Heart right ventricle (tissue), 16 donors: ENCODE results near the gene UBE3C. TPM values are rescaled to one million over a fixed set of nuclear protein-coding genes. Genes with fewer than 3 reads are reported as not detected.

ENCODE experiments used
- ATAC-seq, 8 donors: fragments of 200-7000 bp; cut with Tn5 transposase; one replicate each; pipeline ENCODE4 v1.9.1; 2020; ENCODE audit warnings: mild to moderate bottlenecking in 8 of 8, moderate library complexity in 8 of 8, moderate number of reproducible peaks in 1 of 8
- DNase-seq, 2 donors: peaks; one replicate each; pipeline ENCODE4 v3.0.0-alpha.2; 2020
- H3K27ac ChIP-seq, 10 donors: fragments of 200-600 bp; sonication (generic) in 2 of 10; one replicate each; pipeline versions ENCODE4 v1.5.0 to v1.8.0; 2020 to 2022; ENCODE audit warnings: mild to moderate bottlenecking in 3 of 10
- H3K27me3 ChIP-seq, 7 donors: fragments of 200-600 bp; one replicate each; pipeline ENCODE4 v1.8.0; 2021 to 2022; ENCODE audit warnings: mild to moderate bottlenecking in 2 of 7
- H3K36me3 ChIP-seq, 9 donors: fragments of 200-600 bp; sonication (generic) in 1 of 9; one replicate each; pipeline versions ENCODE4 v1.5.0 to v1.8.0; 2020 to 2022; ENCODE audit warnings: mild to moderate bottlenecking in 2 of 9
- H3K4me1 ChIP-seq, 9 donors: fragments of 200-600 bp; sonication (generic) in 1 of 9; one replicate each; pipeline versions ENCODE4 v1.5.0 to v1.8.0; 2020 to 2022; ENCODE audit warnings: mild to moderate bottlenecking in 4 of 9
- H3K4me3 ChIP-seq, 10 donors: fragments of 200-600 bp; sonication (generic) in 2 of 10; one replicate each; pipeline versions ENCODE4 v1.5.0 to v1.8.0; 2020 to 2022; ENCODE audit warnings: mild to moderate bottlenecking in 7 of 10, moderate library complexity in 2 of 10
- H3K9me3 ChIP-seq, 11 donors: fragments of 200-600 bp in 10 of 11; sonication (generic) in 2 of 11; one replicate each; pipeline versions ENCODE4 v1.5.0 to v1.8.0; 2013 to 2022; ENCODE audit warnings: mild to moderate bottlenecking in 2 of 11, control low read depth in 1 of 11, moderate library complexity in 1 of 11
- WGBS, 2 donors: extraction: QIAGEN DNeasy Blood & Tissue Kit; methylation state at CpG; one replicate each; pipeline ENCODE4 v1.1.7; 2013; ENCODE audit warnings: inconsistent platforms in 1 of 2; 5-methylcytosine and 5-hydroxymethylcytosine counted together
- intact Hi-C, 10 donors: fragments of 100-400 bp; cut with DNase I; formaldehyde crosslinking; loops; one replicate each; pipeline versions ENCODE4 v1.11.1 to v1.14.2; 2022
- polyA plus RNA-seq, 2 donors: library from polyadenylated mRNA; stranded (reverse); fragments of 200-250 nt; gene quantifications; one replicate each; pipeline ENCODE4 v1.2.3, GENCODE V29; 2013
- total RNA-seq, 10 donors: library from RNA; stranded (reverse); fragmentation: NEBNext Ultra II Directional in 3 of 10; extraction: Animal tissue kit (Norgen Biotek cat#: 25700) in 3 of 10; gene quantifications; one replicate each; pipeline versions ENCODE4 v1.2.1 to v1.2.4, GENCODE V29; 2021 to 2023
- TF ChIP-seq, protein P1 (sequence below), 9 donors: fragments of 200-600 bp; sonication (generic) in 2 of 9; IDR thresholded peaks; one replicate each; pipeline versions ENCODE4 v1.5.0 to v1.8.0; 2021 to 2022; ENCODE audit warnings: antibody characterized with exemption in 9 of 9, mild to moderate bottlenecking in 5 of 9, moderate library complexity in 1 of 9
- donor health status: Arrhythmogenic right ventricular cardiomyopathy.
- donor health status: ischemic (EF 13 %, LVEDD 7.1; RV severe dilation, severe dysfunction).
- donor health status: healthy with polysubstance abuse.
- donor health status: DM: no; HTN: yes; CAD: no.
- donor health status: DM: no; HTN: no; CAD: no.
- donor health status: ischemic (EF 25% LVEDD 6.9; RV normal size, moderate dysfunction).
- donor health status: ischemic (EF 25% LVEDD 5.7; RV mildly dilated, moderate dysfunction).
- donor health status: healthy.
- donor health status: DM: yes; HTN: yes; CAD: no.
- donor health status: Ischemic cardiomyopathy.
- donor health status: ischemic (EF 35%, LVEDD 5.7; RV mildly dilated, moderate dysfunction).
- donor health status: nonischemic (EF 11% LVEDD 7.7; RV severe dilation, severe dysfunction).
- donor health status: DM: yes; HTN: yes; CAD: no.
- donor health status: PGD.
- donor health status: ischemic (EF 29% LVEDD 5.4; RV normal size, mild dysfunction).
- donor health status: nonischemic (EF 23%, LVEDD 6.1; RV moderate dilation, normal function).

The UBE3C gene
- total and polyA plus RNA-seq, 12 donors = 10.5 to 53.8 (median 48.8) TPM

DNA sequence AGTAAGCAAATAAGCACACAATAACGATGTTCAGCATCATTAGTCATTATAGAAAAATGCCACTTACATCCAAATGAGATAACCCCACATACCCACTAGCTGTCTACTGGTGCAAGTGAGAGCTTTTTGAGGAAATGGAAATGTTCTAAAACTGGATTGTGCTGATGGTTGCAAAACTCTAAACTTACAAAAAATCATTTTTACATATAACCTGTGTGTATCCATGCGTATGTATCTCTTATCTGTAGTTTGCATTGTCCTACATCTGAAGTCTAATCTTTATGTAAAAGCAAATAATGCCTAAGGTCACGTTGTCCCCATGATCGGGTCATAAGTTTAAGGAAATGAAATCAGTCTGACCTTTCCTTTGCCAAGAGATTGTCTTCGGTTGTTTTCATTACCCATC is 116.5 kb downstream of the UBE3C start:
- no peaks in the 10 kb centered on the region for H3K27me3 ChIP-seq
- H3K4me3 ChIP-seq = no peak overlapping the region
- peaks cover 0 to 93% (median 62%) of the 10 kb centered on the region in 9 donors for H3K36me3 ChIP-seq
- WGBS, 2 donors = 57 to 67% methylated on average over 5 of the region's 5 CpGs
- intact Hi-C loops = loop anchor here in 1 of 10 donors (10.0 kb wide), 1 partner anchor 300 kb away; no protein-coding TSS in a partner anchor
- no peaks in the 10 kb centered on the region for H3K4me1 ChIP-seq
- TF ChIP-seq, protein P1, sequence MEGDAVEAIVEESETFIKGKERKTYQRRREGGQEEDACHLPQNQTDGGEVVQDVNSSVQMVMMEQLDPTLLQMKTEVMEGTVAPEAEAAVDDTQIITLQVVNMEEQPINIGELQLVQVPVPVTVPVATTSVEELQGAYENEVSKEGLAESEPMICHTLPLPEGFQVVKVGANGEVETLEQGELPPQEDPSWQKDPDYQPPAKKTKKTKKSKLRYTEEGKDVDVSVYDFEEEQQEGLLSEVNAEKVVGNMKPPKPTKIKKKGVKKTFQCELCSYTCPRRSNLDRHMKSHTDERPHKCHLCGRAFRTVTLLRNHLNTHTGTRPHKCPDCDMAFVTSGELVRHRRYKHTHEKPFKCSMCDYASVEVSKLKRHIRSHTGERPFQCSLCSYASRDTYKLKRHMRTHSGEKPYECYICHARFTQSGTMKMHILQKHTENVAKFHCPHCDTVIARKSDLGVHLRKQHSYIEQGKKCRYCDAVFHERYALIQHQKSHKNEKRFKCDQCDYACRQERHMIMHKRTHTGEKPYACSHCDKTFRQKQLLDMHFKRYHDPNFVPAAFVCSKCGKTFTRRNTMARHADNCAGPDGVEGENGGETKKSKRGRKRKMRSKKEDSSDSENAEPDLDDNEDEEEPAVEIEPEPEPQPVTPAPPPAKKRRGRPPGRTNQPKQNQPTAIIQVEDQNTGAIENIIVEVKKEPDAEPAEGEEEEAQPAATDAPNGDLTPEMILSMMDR (IDR thresholded peaks at IDR 0.05) = no peak
- no peak for ATAC-seq
- no peaks in the 10 kb centered on the region for H3K9me3 ChIP-seq
- no peak overlapping the region for H3K27ac ChIP-seq
- no peak for DNase-seq

GRCh38 chr7:157263156-157263555 is 124.4 kb downstream of the UBE3C start:
- H3K27ac ChIP-seq = no peak overlapping the region
- H3K9me3 ChIP-seq = no peaks in the 10 kb centered on the region
- peaks cover 0 to 98% (median 33%) of the 10 kb centered on the region in 9 donors for H3K36me3 ChIP-seq
- TF ChIP-seq, protein P1 (IDR thresholded peaks at IDR 0.05) = no peak
- peaks cover 0 to 8% (median 0%) of the 10 kb centered on the region in 9 donors for H3K4me1 ChIP-seq
- no peak for DNase-seq
- 98% methylated on average over 23 of the region's 23 CpGs for WGBS, 2 donors
- H3K27me3 ChIP-seq = no peaks in the 10 kb centered on the region
- no peak for ATAC-seq
- H3K4me3 ChIP-seq = no peak overlapping the region
- intact Hi-C loops = no loop called here

DNA sequence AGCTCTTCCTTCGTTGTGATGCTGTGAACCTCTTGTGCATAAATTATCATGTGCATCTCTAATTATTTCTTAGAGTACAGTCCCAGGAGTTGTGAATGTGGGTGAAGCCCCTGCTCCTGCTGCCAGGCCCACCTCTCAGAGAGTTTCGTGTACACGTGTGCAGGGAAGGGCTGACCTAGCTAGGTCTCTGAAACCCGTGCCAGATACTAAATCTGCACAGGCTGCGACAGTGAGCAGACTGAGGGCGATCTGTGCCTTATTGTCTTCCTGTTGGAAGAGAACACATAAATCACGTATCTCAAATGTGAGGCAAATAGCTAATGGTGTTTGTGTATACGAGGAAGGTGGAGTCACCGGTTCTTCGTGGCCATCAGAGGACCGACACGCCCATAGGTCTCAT is 126.3 kb downstream of the UBE3C start:
- peaks cover 0 to 98% (median 15%) of the 10 kb centered on the region in 9 donors for H3K36me3 ChIP-seq

DNA sequence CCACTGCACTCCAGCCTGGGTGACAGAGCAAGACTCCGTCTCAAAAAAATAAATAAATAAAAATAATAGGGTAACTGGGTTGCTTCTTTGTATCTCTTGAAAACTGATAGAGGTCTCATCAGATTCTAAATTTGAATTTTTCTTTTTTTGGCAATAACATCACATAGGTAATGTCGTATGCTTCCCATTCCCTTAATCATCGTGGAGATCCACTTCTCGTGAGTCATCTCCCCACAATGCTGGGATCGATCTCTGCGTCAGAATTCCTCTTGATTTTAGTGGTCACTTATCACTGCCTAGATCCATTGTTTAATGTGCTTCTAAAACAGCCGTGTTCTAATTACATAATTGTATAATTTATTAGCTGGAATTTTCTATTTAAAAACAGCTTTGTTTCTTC is 127.5 kb downstream of the UBE3C start:
- intact Hi-C loops = no loop called here
- DNase-seq (no peak), ATAC-seq (no peak)
- TF ChIP-seq, protein P1 (IDR thresholded peaks at IDR 0.05) = no peak
- Histone ChIP-seq H3K27ac (no peak overlapping the region), H3K27me3 (no peaks in the 10 kb centered on the region), H3K9me3 (no peaks in the 10 kb centered on the region), H3K36me3 (peaks cover 0 to 98% (median 11%) of the 10 kb centered on the region in 9 donors), H3K4me3 (no peak overlapping the region), H3K4me1 (peaks cover 0 to 6% (median 0%) of the 10 kb centered on the region in 9 donors)
- 95 to 97% methylated on average over 7 of the region's 7 CpGs for WGBS, 2 donors

More for the DNA sequence above, 126.3 kb downstream of the UBE3C start:
- H3K27ac ChIP-seq = no peak overlapping the region
- peaks cover 0 to 8% (median 0%) of the 10 kb centered on the region in 9 donors for H3K4me1 ChIP-seq
- no peak for DNase-seq
- intact Hi-C loops = no loop called here
- H3K4me3 ChIP-seq = no peak overlapping the region
- H3K9me3 ChIP-seq = no peaks in the 10 kb centered on the region
- no peaks in the 10 kb centered on the region for H3K27me3 ChIP-seq
- TF ChIP-seq, protein P1 (IDR thresholded peaks at IDR 0.05) = no peak
- no peak for ATAC-seq
- WGBS, 2 donors = 94 to 95% methylated on average over 12 of the region's 12 CpGs
